NCI-H1930 (cell line): Measurements from ENCODE around the gene SLC16A2.

Experiments used
- DNase-seq, 2 experiments: peaks; one replicate each; lab custom pipeline; 2025; lab: John Stamatoyannopoulos, UW

SLC16A2 gene

GRCh38 chrX:74421036-74421739, at the start of gene SLC16A2:
SLC16A2 (plus strand) TSS chrX:74421493; CDS start chrX:74421638, 145 bp downstream.
- DNase-seq = no peak

- no peak for DNase-seq
These were observed 49.0 kb upstream of the SLC16A2 start for GRCh38 chrX:74372272-74372671.

DNA sequence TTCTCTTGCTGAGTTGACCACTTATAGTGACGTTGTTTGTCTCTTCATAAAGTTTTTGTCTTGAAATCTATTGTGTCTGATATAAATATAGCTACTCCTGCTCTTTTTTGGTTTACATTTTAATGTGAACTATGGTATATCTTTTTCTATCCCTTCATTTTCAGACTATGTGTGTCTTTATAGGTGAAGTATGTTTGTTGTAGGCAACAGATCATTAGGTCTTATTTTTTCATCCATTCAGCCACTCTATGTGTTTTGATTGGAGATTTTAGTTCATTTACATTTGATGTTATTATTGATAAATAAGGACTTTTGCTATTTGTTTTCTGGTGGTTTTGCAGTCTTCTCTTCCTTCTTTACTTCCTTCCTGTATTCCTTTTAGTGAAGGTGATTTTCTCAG, 44.0 kb upstream of the SLC16A2 start:
- no peak for DNase-seq

GRCh38 chrX:74382613-74383012, 38.7 kb upstream of the SLC16A2 start:
- no peak for DNase-seq

DNA sequence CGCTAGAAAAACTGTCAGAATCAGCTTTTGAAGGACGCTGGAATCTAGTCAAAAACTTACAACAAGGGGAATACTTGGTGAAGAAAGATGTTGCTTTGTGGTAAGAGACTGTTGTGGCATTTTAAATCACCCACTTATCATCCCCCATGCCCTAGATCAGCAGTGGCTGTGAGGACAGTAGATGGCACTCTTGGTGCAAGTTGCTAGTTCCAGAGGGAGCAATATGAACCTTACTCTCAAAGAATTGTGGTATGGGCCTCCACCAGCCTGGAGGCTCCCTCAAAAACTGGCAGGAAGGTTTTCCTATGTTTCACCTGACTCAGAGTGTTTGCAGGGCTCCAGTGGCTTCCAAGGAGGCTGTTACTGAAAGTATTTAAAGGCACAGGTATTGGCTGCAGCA, 37.7 kb upstream of the SLC16A2 start:
- DNase-seq = no peak

- DNase-seq = no peak
These were observed 32.1 kb upstream of the SLC16A2 start for GRCh38 chrX:74389016-74389722.

DNA sequence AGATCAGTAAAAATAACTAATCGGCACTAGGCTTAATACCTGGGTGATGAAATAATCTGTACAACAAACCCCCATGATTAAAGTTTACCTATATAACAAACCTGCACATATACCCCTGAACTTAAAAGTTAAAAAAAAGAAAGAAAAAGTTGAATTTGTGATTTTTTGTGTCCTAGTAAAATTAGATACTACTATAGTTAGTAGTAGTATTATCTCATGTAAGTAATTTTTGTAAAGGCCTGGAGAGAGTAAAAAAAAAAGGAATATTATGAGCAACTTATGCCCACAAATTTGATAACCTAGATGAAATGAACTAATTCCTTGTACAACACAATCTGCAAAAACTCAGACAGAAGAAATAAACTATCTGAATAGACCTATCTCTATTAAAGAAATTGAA, 25.7 kb upstream of the SLC16A2 start:
- no peak for DNase-seq

DNA sequence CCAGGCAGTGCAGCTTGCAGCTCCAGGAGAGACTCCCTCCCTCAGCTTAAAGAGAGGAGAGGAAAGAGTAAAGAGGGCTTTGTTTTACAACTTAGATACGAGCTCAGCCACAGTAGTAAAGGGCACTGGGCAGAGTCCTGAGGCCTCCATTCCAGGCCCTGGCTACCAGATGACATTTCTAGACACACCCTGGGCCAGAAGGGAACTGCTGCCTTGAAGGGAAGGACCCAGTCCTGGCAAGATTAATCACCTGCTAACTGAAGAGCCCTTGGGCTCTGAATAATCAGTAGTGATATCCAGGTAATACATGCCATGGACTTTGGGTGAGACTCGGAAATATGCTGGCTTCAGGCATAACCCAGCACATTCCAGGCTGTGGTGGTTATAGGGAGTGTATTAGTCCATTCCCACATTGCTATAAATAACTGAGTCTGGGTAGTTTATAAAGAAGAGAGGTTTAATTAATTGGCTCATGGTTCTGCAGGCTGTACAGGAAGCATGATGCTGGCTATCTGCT, 15.3 kb upstream of the SLC16A2 start:
- DNase-seq = no peak

GRCh38 chrX:74408304-74408703, 13.0 kb upstream of the SLC16A2 start:
- DNase-seq = no peak

GRCh38 chrX:74419864-74420195, 1.5 kb upstream of the SLC16A2 start:
- DNase-seq = no peak

GRCh38 chrX:74420196-74421035, 877 bp upstream of the SLC16A2 start:
- peak in 1 of 2 experiments; percentile 0 for DNase-seq

- no peak for DNase-seq
These were observed 553 bp downstream of the SLC16A2 start for GRCh38 chrX:74421740-74422352.

DNA sequence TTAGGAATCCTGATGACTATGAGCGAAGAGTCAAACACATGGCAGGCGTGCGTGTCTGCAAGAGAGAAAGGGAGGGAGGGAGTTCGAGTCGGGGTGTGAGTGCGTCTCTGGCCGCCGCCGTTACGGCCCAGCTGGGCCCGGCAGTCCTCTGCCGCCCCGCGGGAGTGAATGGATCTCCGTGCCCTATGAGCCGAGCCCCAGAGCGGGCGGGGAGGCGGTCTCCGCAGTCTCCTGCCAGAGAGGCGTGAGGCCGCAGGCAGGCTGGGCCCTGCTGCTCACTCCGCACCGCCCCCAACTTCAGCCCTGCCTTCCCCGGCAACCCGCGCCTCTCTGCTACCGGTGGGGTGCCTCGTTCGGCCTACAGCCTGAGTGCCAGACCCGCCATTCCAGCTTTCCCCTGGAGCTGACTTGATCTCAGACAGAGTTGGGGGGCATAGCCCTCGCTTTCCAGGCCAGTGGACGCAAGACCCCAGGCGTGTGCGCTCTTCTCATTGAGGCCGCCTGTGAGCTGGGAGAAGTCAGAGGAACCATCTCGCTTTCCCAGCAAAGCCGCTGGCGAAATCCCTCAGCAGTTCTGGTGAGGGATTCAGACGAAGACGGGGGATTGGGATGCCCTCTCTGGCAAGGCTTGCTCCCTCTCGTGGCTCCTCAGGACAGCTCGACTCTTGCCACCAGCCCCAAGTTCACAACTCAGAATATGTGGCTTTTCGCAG, 1.4 kb downstream of the SLC16A2 start:
- DNase-seq = no peak

GRCh38 chrX:74423289-74423998, 2.2 kb downstream of the SLC16A2 start:
- no peak for DNase-seq

GRCh38 chrX:74426071-74426470, 4.8 kb downstream of the SLC16A2 start:
- no peak for DNase-seq

GRCh38 chrX:74426615-74427014, 5.3 kb downstream of the SLC16A2 start:
- no peak for DNase-seq

DNA sequence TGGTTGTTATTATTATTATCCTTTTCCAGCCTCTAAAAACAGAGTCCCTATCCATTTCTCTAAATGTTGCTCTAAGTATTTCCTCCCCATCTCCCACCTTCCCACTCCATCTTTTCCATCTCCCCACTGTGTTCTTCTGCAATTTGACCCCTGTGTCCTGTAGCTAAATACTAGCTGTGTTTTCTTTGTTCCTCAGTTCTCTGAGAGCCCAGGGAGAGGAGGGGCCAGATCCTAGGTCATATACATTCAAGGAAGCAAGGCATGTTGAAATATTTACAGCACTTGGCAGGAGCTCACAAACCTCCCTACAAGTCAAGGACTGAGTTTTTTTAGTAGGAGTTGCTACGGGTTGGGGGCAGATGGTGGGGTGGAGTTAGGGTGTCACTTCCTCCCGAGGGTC, 10.5 kb downstream of the SLC16A2 start:
- DNase-seq = no peak

- no peak for DNase-seq
These were observed 13.0 kb downstream of the SLC16A2 start for GRCh38 chrX:74434336-74434735.

DNA sequence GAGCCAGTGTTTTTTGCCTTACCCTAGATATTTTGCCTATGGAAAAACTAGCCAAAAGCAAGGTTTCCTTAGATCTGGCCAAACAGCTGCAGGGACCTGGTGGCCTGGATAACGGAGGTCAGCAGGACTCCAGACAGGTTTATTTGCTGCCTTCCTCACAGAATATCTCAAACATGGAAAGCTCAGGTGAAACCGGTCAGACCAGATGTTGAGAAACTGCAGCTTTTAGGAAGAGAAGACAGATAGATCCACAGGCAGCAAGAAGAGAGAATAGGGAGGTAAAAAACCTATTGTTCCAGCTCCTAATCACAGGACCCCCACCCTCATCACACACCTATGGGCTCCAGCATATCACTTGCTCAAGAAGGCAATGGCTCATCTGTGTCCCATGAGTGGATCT, 16.2 kb downstream of the SLC16A2 start:
- no peak for DNase-seq

DNA sequence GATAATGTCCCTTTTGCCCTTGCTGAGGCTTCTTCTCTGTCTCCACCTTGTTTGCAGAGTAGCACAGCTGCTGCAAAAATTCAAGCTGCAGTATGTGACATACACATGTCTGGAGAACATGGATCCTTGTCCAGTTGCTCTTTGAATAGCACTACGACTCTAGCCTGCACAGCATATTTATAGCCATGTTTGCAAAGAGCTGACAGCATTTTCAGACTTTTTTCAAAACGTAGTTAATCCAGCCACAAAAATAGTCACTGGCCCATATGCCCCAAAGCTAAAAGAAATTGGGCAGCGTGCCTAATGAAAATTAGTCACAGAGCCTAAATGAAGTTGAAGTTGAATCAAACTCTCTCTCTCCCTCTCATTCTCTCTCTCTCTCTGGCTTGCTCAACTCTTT, 17.5 kb downstream of the SLC16A2 start:
- no peak for DNase-seq

DNA sequence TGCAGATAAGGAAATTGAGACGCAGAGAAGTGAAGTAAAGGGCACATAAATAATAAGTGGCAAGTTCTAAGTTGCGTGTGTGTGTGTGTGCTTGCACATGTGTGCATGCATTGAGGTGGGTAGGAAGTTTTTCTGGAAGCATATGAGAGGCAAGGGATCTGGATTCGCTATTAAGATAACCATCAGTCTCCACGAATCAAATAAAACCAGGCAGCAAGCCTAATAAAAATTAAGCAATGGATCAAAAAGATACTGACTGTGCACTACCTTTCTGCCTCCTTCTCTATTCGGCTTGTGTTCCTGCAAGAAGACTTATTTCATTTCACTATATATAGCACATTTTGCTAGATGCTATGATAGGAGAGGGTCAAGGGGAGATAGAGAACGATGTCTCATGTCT, 23.8 kb downstream of the SLC16A2 start:
- no peak for DNase-seq
